Measurements from ENCODE around the gene SRGN.
"Not testable (repeated sequence)": the region's sequence is repeated elsewhere in the genome, so short reads cannot be mapped to it uniquely, and the experiment has no call there.

SRGN gene

DNA sequence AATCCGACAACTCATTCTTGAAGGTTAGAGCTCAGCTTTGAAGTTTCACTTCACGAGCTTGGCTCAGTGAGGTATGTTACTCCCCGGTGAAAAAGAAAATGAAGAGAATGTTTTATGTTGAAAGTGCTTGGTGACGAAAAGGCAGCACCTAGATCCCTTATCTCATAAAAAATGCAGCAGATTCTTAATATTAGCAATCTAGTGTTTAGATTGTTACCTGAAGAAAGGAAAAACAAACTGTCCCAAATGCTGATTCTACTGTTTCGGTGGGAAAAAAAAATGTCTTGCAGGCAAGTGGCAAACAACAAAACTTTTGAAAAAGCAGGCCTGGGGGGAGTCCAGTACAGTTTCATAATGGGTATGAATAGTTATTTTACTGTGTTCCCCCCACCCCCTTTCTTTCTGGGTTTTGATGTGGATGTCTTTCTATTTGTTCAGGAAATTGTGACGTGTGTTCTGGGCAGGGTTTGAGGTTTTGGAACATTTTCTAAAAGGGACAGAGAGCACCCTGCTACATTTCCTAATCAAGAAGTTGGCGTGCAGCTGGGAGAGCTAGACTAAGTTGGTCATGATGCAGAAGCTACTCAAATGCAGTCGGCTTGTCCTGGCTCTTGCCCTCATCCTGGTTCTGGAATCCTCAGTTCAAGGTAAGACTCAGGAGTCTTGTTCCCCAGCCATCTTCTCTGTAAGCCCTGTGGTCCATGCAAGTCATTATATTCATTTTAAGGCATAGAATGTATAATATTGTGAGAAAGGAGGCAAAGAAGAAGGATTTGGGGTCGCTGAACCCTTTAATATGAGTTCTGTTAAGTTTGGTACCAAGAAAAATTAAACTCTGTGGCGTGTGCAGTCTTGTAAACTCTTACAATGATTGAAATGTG, at the start of gene SRGN:
SRGN (plus strand) TSS at position 514 of the 881 bp plus-strand sequence; CDS start at position 569, 55 bp downstream.
- DNase-seq = peak; percentile 66

DNA sequence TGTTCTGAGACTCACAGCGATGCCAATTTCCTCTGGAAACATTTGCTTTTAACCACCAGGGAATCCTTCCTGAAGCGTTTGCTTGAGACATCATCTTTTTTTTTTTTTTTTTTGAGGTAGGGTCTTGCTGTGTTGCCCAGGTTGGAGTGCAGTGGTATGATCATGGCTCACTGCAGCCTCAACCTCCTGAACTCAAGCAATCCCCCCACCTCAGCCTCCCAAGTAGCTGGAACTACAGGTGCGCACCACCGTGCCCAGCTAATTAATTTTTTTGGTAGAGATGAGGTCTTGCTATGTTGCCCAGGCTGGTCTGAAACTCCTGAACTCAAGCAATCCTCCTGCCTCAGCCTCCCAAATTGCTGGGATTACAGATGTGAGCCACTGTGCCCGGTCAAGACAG, 47.0 kb upstream of the SRGN start:
- not testable (repeated sequence) for DNase-seq

DNA sequence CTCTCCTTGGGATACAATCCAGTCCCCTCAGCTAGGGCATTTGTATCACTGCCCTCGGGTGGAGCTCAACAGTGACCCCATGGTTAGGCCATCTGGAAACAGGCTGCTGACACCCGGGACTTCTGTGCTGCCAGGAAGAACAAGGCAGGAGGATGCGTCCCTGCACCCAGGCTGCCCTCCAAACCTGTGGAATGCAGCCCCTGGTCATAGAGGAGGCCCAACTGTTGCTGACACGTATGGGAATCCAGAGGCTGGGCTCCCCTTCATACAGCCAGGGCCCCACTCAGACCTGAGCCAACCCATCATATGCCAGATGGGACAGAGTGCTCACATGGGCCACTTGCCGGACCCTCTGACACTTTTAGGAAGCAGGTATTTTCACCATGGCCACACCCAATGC, 45.5 kb upstream of the SRGN start:
- no peak for DNase-seq

GRCh38 chr10:69042838-69043237, 45.1 kb upstream of the SRGN start:
- no peak for DNase-seq

GRCh38 chr10:69043931-69044531, 43.9 kb upstream of the SRGN start:
- no peak for DNase-seq

DNA sequence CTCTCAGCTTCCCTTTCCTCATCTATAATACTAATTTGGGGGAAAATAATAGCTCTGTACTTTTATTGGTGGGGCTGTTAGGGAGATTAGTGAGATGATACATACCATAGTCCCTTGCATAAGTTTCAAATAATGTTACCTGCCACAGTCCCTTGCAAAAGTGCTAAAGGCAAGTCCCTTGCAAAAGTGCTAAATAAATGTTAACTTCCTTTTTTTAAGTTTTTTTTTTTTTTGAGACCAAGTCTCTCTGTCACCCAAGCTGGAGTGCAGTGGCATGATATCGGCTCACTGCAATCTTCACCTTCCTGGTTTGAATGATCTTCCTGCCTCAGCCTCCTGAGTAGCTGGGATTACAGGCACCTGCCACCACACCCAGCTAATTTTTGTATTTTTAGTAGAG, 43.4 kb upstream of the SRGN start:
- DNase-seq = no peak

DNA sequence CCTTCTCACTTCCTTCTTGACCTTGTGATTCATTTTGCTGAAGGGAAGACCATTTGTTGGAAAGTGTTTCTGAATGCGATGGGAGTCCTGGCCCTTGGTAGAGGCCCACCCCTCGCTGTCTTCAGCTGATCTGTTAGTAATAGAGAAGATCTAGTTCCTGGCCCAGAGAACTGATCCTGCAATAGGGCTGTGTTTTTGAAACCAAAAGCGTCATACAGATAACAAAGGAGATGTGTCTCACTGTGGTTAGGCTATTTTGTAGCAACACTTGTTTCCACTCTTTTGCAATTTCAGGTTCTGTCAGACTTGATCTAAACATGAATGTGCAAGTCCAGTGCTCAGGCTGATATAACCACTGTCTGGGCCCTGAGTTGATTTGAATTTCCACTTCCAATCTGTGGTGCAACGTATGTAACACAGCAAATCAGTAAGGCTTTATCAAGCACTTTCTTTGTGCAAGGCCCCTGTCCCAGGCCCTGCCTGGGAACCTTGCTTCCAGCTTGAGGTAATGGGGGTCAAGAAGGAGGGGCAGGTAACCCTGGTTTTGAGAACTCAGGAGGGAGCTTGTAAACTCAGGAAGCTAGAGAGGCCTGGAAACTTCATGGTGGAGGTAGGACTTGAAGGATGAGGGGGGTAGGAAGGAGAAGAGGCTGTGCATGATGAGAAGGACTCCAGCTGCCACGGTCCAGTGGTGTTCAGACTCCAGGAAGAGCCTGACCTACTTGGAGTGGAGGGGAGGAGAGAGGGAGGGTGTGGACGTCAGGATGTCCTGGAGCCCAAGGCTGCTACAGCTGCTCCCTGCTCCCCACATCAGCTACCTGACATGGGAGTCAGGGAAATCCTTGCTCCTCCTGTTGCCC, 42.2 kb upstream of the SRGN start:
- DNase-seq = no peak

DNA sequence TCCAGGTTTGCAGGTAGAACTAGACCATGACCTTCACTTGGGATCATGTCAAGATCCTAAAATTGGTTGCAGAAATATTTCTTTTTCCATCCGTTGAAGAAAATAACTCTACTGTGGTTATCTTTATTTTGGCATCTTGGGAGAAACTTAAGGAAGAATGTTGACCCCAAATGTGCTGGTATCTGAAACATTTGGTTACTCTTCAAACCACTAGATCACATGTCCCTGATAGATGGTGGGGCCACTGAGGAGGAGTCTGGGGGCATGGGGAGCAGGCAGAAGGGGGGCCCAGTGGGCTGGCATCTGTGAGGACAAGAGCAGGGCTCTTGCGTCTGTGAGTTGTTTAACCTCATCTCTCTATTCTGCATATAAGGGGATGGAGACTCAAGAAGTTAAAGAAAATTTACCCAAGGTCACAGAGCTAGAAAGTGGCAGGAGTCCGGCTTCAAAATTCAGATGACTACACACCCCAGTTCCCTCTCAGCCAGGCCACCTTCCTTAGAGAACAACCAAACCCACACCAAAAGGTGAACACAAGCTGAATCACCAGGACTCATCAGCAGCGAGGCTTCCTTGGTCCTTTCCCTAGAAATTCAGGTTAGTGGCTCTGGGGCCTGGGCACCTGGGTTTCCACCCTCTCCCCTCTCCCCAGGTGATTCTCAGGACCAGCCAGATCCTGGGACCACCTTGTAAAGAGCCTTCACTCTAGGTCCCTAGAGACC, 40.6 kb upstream of the SRGN start:
- DNase-seq = no peak

DNA sequence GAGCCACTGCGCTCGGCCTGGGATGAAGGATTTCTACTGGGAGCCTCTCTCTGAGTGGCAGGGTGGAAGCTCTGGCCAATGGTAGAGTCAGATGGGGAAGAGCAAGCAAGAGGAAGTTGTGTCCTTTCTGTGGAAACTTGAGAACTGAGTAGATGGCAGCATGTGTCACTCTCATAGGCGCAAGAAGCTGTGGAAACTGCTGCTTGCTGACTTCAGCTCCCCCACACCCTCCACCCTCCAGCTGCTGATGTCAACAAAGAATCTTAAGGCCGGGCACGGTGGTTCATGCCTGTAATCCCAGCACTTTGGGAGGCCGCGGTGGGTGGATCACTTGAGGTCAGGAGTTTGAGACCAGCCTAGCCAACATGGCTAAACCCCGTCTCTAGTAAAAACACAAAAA, 39.8 kb upstream of the SRGN start:
- peak; percentile 49 for DNase-seq

DNA sequence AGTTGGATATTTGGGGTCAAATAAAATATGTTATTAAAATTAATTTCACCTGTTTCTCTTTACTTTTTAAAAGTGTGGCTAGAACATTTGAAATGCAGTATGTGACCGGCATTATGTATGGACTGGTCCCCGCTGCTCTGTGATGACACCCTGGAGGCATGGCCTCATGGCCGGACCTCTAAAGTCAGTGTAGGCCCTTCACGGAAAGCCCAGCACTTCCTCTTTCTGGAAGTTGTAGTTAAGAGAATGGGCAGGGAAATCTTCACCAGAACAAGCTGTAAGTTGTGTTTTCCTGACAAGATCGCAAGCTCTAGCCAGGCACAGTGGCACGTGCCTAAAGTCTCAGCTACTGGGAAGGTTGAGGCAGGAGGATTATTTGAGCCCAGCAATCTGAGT, 38.3 kb upstream of the SRGN start:
- DNase-seq = no peak

DNA sequence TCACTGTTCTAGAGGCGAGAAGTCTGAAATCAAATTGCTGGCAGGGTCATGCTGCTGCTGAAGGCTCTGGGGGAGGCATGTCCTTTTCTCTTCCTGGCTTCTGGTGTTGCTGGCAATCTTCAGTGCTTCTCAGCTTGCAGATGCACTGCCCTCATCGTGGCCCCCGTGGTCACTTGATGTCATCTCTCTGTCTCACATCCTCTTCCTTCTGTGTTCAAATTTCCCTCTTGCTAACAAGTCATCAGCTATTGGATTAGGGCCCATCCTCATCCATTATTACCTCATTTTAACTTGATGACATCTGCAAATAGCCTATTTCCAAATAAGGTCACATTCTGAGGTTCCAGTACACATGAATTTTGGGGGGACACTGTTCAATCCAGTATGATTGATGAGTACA, 36.6 kb upstream of the SRGN start:
- no peak for DNase-seq

DNA sequence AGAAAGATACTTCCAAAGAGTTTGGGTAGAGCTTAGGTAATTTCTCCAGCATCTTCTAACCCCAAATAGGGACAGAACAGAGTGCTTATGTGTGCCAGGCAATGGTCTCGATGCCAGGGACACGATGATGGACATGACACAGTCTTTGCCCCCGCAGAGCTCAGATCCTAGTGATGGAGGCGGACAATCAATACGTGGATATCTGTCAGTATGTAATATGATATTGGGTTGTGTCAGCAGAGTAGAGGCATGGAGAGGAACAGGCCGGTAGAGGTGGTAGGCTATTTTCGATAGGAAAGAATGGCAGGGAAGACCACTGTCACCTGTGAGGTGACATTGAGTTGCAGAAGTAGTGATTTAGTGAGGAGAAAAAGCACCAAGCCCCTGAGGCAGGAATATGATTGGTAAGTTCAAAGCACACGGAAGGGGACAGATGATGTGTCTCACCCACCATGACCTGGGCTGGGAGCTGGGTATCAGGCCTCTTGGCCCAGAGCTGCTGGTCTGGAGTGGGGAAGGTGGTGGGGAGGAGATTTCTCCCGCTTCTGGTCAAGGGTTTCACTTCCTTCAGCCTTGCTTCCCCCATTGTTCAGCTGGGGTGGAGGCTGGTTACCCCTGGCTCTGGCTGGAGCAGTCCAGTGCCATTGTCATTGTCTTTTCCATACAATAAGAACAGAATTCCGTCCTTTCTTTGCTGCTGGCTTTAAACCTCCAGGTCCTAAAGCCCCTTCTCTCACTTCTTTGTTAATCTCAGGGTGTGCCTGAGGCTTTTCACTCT, 36.0 kb upstream of the SRGN start:
- no peak for DNase-seq

DNA sequence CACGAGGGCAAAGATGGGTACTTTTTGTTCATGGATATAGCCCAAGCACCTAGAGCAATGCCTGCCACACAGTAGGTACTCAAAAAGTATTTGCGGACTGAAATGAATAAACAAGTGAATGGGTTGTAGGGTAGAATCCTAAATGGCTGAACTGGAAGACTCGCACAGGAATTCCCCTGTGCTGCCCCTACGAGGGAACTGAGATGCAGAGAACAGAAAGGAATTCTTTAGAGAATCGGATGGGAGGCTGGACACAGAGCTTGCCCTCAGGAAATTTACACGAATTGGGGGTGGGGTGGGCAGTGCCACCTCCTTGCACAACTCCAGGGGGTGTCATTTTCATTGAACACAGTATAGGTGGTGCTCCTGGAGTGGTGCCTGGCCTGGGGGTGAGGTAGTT, 35.2 kb upstream of the SRGN start:
- DNase-seq = no peak

DNA sequence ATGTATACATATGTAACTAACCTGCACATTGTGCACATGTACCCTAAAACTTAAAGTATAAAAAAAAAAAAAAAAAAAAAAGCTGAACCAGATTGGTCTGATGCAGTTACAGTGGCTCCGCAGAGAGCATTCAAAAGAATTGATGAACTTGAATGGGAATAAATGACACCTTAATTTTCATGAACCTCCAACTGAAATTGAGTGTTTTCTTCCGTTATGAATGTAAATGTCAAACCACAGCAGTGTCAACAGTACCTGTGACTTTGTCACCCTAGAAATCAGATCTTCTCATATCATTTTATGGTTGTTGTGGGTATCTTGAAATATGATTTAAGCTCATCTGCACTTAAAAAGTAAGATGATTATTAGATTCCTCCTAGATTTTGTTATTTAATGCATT, 32.7 kb upstream of the SRGN start:
- DNase-seq = no peak

DNA sequence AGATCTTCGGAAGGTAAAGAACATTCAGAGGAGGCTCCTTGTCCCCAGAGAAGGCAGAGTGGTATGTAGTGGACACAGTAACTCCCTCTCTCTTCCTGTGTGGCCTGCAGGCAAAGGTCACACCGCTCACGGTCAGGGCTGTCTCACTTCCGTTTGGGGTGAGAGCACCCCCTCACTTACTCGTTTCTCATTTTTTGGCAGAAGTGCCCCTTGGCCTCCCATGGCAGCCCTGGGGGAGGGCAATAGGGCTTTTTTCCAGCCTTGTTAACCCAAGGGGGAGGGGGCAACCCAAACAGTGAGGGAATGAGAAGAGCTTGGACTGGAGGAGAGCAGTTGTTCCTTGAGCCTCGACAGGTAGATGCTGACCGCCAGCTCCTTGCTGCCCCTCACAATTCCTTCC, 31.8 kb upstream of the SRGN start:
- DNase-seq = no peak

DNA sequence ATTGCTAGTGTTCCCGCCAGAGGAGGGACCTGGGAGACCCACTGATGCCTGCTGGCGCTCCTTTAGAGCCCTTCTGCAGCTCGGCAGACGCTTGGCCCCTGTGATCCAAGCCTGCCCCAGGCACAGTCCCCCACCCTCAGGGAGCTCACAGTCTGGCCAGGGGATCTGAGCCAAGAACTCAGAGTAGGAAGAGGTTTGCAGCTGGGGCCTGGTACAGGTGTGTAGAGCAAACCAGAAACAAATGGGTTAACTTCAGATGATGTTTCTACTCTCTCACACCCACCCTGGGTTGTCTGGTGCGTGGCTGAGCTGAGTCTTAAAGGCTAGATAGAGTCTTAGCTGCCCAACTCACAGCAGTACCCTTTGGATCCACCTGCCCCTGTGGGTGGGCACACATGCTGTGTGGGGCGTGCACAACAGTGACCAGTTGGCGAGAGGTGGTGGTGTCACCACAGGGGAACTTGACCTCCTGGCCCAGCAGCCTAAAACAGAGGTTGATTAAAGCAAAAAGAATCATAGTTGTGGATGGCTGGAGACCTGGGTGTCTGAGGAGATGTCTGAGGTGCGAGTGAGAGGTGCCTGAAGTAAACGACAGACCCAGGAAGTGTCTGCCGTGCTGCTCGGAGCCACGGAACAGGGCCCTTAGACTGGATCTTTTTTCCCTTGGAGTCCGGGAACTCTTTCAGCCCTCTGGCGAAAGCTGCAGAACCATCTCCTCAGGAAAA, 31.2 kb upstream of the SRGN start:
- DNase-seq = no peak

DNA sequence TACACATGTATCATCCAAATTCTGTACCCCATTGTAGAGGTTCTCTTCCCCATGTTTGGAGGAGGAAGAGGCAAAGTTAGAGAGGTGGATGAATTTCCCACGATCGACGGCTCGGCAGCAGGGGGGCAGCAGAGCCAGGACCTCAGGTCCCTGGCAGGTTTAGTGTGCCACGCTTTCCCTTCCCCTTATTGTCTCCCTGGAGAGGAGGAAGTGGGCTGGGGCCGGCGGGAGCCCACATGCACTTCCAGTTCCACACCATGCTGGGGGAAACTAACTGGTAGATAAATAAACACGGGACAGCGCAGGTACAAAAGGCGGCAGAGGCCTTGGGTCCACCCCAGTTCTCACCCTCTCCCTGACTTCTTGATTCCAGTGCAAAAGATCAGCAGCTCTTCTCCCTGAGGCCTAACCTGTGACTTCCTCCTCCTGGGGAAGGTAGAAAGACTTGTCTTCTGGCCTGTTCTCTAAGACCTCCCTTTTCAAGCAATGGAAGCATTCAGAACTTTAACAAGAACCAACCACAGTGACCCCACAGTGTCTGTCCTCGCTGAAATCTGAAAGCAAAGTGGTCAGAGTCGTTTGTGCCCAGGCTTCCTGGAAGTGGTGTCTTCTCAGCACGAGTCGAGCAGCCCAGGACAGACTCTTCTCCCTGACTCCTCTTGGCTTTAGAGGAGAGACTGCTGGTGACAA, 30.5 kb upstream of the SRGN start:
- peak; percentile 65 for DNase-seq

DNA sequence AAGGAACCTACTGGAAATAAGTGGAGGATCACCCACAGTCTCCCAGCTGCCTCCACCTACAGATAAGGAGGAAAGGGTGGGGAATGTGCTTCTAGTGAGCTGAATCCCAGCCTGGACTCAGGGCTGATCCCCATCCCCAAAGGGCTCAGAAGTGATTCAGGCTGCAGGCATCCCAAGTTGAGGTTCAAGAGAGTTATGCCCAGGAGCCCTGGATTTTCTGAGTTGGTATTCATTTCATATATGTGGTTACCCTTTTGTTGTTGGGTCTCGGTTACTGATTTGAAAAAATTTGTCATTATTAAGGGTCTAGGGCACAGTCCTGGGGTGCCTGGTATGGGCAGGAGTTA, 30.0 kb upstream of the SRGN start:
- no peak for DNase-seq

DNA sequence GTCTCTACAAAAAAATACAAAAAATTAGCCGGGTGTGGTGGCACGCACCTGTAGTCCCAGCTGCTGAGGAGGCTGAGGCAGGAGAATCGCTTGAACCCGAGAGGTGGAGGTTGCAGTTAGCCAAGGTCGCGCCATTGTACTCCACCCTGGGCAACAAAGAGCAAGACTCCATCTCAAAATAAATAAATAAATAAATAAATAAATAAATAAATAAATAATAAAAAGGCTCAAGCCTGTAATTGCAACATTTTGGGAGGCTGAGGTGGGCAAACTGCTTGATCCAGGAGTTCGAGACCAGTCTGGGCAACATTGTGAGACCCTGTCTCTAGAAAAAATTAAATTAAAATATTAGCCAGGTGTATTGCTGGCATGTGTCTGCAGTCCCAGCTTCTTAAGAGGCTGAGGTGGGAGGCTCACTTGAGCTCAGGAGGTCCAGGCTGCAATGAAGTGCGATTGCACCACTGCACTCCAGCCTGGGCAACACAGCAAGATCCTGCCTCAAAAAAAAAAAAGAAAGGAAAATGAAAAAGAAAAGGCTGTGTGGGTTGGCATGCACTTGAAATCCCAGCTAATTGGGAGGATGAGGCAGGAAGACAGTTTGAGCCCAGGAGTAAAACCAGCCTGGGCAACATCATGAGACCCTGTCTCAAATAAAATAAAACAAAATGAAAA, 27.6 kb upstream of the SRGN start:
- DNase-seq = no peak

All from GDM1 (cell line).